NCI-H146 (cell line): ENCODE data around the gene ZYX.
"Not testable (repeated sequence)": the region's sequence is repeated elsewhere in the genome, so short reads cannot be mapped to it uniquely, and the experiment has no call there.

Experiments
- DNase-seq: peaks from one replicate; lab custom pipeline; 2025; lab: John Stamatoyannopoulos, UW

ZYX gene

GRCh38 chr7:143417734-143418383, 36.7 kb downstream of the ZYX start:
- no peak for DNase-seq

GRCh38 chr7:143418681-143419458, 37.7 kb downstream of the ZYX start:
- DNase-seq = no peak

- no peak for DNase-seq
Observed at GRCh38 chr7:143419880-143420279, 38.7 kb downstream of the ZYX start.

GRCh38 chr7:143420624-143421023, 39.5 kb downstream of the ZYX start:
- DNase-seq = not testable (repeated sequence)

- no peak for DNase-seq
Observed at GRCh38 chr7:143422033-143422432, 40.9 kb downstream of the ZYX start.

GRCh38 chr7:143424476-143424875, 43.3 kb downstream of the ZYX start:
- not testable (repeated sequence) for DNase-seq

GRCh38 chr7:143426479-143427142, 45.5 kb downstream of the ZYX start:
- DNase-seq = no peak

- DNase-seq = no peak
Observed at GRCh38 chr7:143429770-143430698, 48.9 kb downstream of the ZYX start.

- no peak for DNase-seq
Observed at GRCh38 chr7:143431109-143431508, 50.0 kb downstream of the ZYX start.

GRCh38 chr7:143433759-143434158, 52.6 kb downstream of the ZYX start:
- DNase-seq = no peak

GRCh38 chr7:143434660-143435059, 53.5 kb downstream of the ZYX start:
- DNase-seq = no peak

- no peak for DNase-seq
Observed at GRCh38 chr7:143435266-143435665, 54.1 kb downstream of the ZYX start.

GRCh38 chr7:143436325-143436946, 55.3 kb downstream of the ZYX start:
- no peak for DNase-seq

GRCh38 chr7:143437578-143437977, 56.4 kb downstream of the ZYX start:
- DNase-seq = no peak

- no peak for DNase-seq
Observed at GRCh38 chr7:143439866-143440265, 58.7 kb downstream of the ZYX start.
